Measurements from ENCODE around the gene TPPP2.
A peak's percentile ranks its signal among the peaks of the same experiment; 100 is the strongest.

TPPP2 gene

DNA sequence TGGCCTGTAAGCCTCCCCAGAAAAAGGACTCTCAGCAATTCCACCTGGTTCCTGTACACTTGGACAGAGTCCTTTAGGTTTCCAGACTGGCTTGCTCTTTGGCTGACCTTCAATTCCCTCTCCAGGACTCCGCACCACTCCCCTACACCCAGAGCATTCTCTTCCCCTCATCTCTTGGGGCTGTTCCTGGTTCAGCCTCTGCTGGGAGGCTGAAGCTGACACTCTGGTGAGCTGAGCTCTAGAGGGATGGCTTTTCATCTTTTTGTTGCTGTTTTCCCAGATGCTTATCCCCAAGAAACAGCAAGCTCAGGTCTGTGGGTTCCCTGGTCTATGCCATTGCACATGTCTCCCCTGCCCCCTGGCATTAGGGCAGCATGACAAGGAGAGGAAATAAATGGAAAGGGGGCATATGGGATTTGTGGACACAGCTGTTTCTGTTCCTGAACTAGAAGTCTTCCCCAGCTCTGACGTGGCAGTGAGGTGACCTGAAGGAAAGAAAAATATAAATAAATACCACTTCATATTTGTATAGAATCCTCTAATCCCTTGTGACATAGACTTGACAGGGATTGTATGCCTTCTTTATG is 13.5 kb downstream of the TPPP2 start:
- H3K4me3 ChIP-seq (ENCODE audit: low read length) = no peak overlapping the region
- TF ChIP-seq, protein P1, sequence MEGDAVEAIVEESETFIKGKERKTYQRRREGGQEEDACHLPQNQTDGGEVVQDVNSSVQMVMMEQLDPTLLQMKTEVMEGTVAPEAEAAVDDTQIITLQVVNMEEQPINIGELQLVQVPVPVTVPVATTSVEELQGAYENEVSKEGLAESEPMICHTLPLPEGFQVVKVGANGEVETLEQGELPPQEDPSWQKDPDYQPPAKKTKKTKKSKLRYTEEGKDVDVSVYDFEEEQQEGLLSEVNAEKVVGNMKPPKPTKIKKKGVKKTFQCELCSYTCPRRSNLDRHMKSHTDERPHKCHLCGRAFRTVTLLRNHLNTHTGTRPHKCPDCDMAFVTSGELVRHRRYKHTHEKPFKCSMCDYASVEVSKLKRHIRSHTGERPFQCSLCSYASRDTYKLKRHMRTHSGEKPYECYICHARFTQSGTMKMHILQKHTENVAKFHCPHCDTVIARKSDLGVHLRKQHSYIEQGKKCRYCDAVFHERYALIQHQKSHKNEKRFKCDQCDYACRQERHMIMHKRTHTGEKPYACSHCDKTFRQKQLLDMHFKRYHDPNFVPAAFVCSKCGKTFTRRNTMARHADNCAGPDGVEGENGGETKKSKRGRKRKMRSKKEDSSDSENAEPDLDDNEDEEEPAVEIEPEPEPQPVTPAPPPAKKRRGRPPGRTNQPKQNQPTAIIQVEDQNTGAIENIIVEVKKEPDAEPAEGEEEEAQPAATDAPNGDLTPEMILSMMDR (conservative IDR thresholded peaks at IDR 0.05; ENCODE audit: low read length) = no peak
- DNase-seq (ENCODE audit: low read depth) = no peak

DNA sequence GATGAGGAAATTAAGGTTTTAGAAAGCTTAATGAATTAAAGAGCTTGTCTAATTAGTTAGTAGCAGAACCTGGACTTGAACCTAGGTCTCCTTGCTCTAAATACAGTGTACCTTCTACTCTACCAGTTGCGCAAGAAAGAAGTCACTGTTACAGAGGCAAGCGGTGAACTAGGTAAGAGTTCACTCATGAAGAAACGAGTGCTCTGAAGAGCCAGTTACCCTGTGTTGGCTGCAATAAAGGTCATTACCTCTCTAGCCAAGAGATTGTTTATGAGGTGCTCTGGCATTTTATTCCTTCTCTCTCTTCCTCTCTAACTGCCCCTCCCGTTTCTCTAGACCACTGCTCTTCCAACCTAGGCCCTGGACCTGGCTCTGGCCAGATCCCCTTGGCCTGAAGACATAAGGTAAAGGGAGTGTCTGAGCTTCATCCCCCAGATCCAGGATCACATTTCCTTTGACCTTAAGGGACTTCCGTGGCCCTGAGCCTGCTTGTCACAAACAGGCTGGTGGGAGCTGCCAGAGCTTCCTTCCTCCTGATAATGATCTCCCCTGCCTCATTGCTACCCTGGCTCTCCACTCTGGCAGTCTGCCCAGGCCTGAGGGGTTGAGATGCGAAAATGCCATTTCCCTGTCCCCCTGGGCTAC is 14.1 kb downstream of the TPPP2 start:
- no peak overlapping the region for H3K4me3 ChIP-seq (ENCODE audit: low read length)
- TF ChIP-seq, protein P1 (conservative IDR thresholded peaks at IDR 0.05; ENCODE audit: low read length) = no peak
- no peak for DNase-seq (ENCODE audit: low read depth)

DNA sequence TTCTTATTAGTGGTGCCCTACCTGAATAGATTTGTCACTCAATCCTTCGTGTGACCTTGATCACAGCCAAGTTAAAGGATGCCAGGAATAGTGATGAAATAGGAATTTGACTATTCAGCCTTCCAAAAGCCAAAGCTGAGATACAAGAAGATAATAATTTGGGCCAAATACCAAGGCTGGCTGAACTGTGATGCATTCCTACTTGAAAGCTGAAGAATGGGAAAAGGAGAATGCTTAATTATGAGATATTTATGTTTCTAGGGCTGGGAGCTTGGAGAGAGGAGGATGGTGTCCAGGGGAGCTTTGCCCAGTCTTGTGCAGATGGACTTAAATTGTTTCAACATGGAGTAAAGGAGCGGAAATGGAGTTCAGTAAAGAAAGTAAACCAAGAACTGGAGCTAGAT is 17.4 kb downstream of the TPPP2 start:
- peak; percentile 96 for DNase-seq (ENCODE audit: low read depth)
- H3K4me3 ChIP-seq (ENCODE audit: low read length) = no peak overlapping the region
- TF ChIP-seq, protein P1 (conservative IDR thresholded peaks at IDR 0.05; ENCODE audit: low read length) = no peak

DNA sequence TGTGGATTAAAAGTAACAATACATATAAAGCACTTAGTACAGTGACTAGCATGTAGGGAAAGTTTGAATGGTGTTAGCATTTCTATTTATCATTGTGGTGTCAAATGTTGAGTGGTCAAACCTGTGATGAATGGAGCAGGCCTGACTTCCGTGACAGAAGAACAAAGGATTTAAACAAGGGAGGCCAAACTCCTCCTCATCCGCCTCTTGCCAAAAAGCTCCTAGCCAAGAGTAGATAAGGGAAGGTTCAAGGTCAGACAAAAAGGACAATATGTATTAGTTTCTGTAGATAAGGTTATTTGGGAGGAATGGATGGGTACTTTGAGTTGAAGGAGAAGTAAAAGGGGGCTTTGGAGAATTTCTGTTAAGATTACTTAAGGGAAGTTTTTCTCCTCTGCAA is 18.6 kb downstream of the TPPP2 start:
- no peak for DNase-seq (ENCODE audit: low read depth)
- no peak overlapping the region for H3K4me3 ChIP-seq (ENCODE audit: low read length)
- TF ChIP-seq, protein P1 (conservative IDR thresholded peaks at IDR 0.05; ENCODE audit: low read length) = no peak

DNA sequence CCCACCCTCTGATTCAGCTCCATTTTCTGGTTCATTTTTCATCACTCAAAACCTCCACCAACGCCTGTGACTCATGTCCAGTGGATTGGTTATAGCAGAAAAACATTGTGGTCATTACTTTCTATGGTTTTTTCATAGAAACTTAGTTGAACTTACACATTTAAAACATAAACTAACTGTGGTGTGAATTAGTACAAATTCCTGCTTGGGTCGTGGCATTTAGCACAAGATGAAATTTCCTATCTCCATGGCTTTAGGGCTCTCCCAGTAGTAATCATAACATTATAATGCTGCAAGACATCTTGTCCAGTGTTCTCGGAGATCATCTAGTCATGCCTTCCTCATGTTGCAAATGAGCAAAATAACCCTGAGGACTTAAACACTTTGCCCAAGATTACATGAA is 19.3 kb downstream of the TPPP2 start:
- TF ChIP-seq, protein P1 (conservative IDR thresholded peaks at IDR 0.05; ENCODE audit: low read length) = no peak
- peak; percentile 67 for DNase-seq (ENCODE audit: low read depth)
- no peak overlapping the region for H3K4me3 ChIP-seq (ENCODE audit: low read length)

DNA sequence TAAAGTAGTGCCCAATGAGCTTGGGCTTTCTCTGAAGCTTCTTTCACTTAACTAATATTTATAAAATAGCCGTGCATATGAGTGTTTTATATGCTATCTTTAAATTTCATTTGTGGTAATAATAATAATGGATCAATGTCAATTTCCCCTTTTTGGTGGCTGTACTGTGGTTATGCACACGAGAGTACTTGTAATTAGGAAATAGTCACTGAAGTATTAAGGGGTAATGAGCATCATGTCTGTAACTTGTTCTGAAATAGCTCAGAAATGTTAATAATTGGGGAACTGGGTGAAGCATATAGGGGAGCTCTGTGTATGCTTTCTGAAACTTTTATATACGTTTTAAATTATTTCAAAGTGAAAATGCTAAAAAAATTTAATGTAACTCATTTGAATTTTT is 20.6 kb downstream of the TPPP2 start:
- no peak for DNase-seq (ENCODE audit: low read depth)
- TF ChIP-seq, protein P1 (conservative IDR thresholded peaks at IDR 0.05; ENCODE audit: low read length) = no peak
- no peak overlapping the region for H3K4me3 ChIP-seq (ENCODE audit: low read length)

Data from AG10803 (cell line).